Effector memory CD4-positive, alpha-beta T cell (primary cell): Measurements from ENCODE around the gene PPFIA1.
"Not testable (repeated sequence)": the region's sequence is repeated elsewhere in the genome, so short reads cannot be mapped to it uniquely, and the experiment has no call there.

Experiments used
- DNase-seq, 3 donors: peaks; one replicate each; pipeline ENCODE4 v3.0.0-alpha.2; 2020
- H3K27ac ChIP-seq: 2 replicates; pipeline ENCODE4 v1.7.0; 2013; ENCODE audit warnings: mild to moderate bottlenecking, low read length, moderate library complexity; ENCODE audit not compliant: insufficient read depth, poor library complexity, severe bottlenecking
- H3K27me3 ChIP-seq: replicated peaks from 2 replicates; pipeline ENCODE4 v1.7.0; 2013; ENCODE audit warnings: mild to moderate bottlenecking, low read length; ENCODE audit not compliant: insufficient read depth, control insufficient read depth, poor library complexity, severe bottlenecking
- H3K36me3 ChIP-seq: 2 replicates; pipeline ENCODE4 v1.7.0; 2013; ENCODE audit warnings: mild to moderate bottlenecking, low read length, moderate library complexity; ENCODE audit not compliant: control insufficient read depth, insufficient read depth
- H3K4me1 ChIP-seq: 2 replicates; pipeline ENCODE4 v1.7.0; 2013; ENCODE audit warnings: low read length, mild to moderate bottlenecking; ENCODE audit not compliant: control insufficient read depth, insufficient read depth, poor library complexity, severe bottlenecking
- H3K4me3 ChIP-seq: 2 replicates; pipeline ENCODE4 v1.7.0; 2013; ENCODE audit warnings: low read length, low read depth, mild to moderate bottlenecking; ENCODE audit not compliant: insufficient read depth, poor library complexity, severe bottlenecking
- H3K9me3 ChIP-seq: 2 replicates; pipeline ENCODE4 v1.7.0; 2013; ENCODE audit warnings: mild to moderate bottlenecking, low read length, moderate library complexity; ENCODE audit not compliant: control insufficient read depth

The PPFIA1 gene

GRCh38 chr11:70250876-70251658 lies 19.4 kb upstream of the PPFIA1 start:
- Histone ChIP-seq H3K36me3 (no peaks in the 10 kb centered on the region), H3K4me1 (no peaks in the 10 kb centered on the region), H3K27ac (no peak overlapping the region), H3K9me3 (no peaks in the 10 kb centered on the region), H3K27me3 (no peaks in the 10 kb centered on the region), H3K4me3 (no peak overlapping the region)
- DNase-seq, result no peak

- Histone ChIP-seq H3K36me3 (no peaks in the 10 kb centered on the region), H3K27ac (no peak overlapping the region), H3K9me3 (no peaks in the 10 kb centered on the region), H3K4me1 (no peaks in the 10 kb centered on the region), H3K27me3 (no peaks in the 10 kb centered on the region), H3K4me3 (no peak overlapping the region)
- DNase-seq, result no peak
Observed at GRCh38 chr11:70251659-70252321, 18.7 kb upstream of the PPFIA1 start.

GRCh38 chr11:70252844-70253243 lies 17.6 kb upstream of the PPFIA1 start:
- no peaks in the 10 kb centered on the region for H3K4me1 ChIP-seq
- no peak overlapping the region for H3K27ac ChIP-seq
- DNase-seq, result no peak
- H3K9me3 ChIP-seq, result no peaks in the 10 kb centered on the region
- no peak overlapping the region for H3K4me3 ChIP-seq
- H3K27me3 ChIP-seq, result no peaks in the 10 kb centered on the region
- no peaks in the 10 kb centered on the region for H3K36me3 ChIP-seq

GRCh38 chr11:70255477-70256116 lies 14.9 kb upstream of the PPFIA1 start:
- Histone ChIP-seq H3K27ac (no peak overlapping the region), H3K4me3 (no peak overlapping the region), H3K4me1 (no peaks in the 10 kb centered on the region), H3K36me3 (no peaks in the 10 kb centered on the region), H3K9me3 (no peaks in the 10 kb centered on the region), H3K27me3 (no peaks in the 10 kb centered on the region)
- DNase-seq, result no peak

GRCh38 chr11:70259077-70259476 lies 11.4 kb upstream of the PPFIA1 start:
- not testable (repeated sequence) for H3K9me3 ChIP-seq, H3K36me3 ChIP-seq, H3K27ac ChIP-seq, H3K4me1 ChIP-seq, H3K4me3 ChIP-seq, DNase-seq, H3K27me3 ChIP-seq

- H3K9me3 ChIP-seq, result no peaks in the 10 kb centered on the region
- H3K27me3 ChIP-seq, result no peaks in the 10 kb centered on the region
- DNase-seq, result no peak
- H3K36me3 ChIP-seq, result no peaks in the 10 kb centered on the region
- H3K27ac ChIP-seq, result no peak overlapping the region
- H3K4me3 ChIP-seq, result no peak overlapping the region
- H3K4me1 ChIP-seq, result no peaks in the 10 kb centered on the region
Observed at GRCh38 chr11:70262951-70263350, 7.5 kb upstream of the PPFIA1 start.

GRCh38 chr11:70263363-70263762 lies 7.1 kb upstream of the PPFIA1 start:
- DNase-seq, result no peak

GRCh38 chr11:70265341-70265740 lies 5.1 kb upstream of the PPFIA1 start:
- Histone ChIP-seq H3K9me3 (no peaks in the 10 kb centered on the region), H3K4me1 (peaks cover 3% of the 10 kb centered on the region), H3K4me3 (no peak overlapping the region), H3K27ac (no peak overlapping the region), H3K27me3 (no peaks in the 10 kb centered on the region), H3K36me3 (no peaks in the 10 kb centered on the region)
- DNase-seq, result no peak

More at GRCh38 chr11:70263363-70263762, 7.1 kb upstream of the PPFIA1 start:
- no peaks in the 10 kb centered on the region for H3K9me3 ChIP-seq
- no peaks in the 10 kb centered on the region for H3K36me3 ChIP-seq
- H3K4me1 ChIP-seq, result no peaks in the 10 kb centered on the region
- no peak overlapping the region for H3K4me3 ChIP-seq
- H3K27me3 ChIP-seq, result no peaks in the 10 kb centered on the region
- no peak overlapping the region for H3K27ac ChIP-seq

- Histone ChIP-seq H3K9me3 (no peaks in the 10 kb centered on the region), H3K4me1 (peaks cover 7% of the 10 kb centered on the region), H3K27ac (no peak overlapping the region), H3K27me3 (no peaks in the 10 kb centered on the region), H3K36me3 (no peaks in the 10 kb centered on the region), H3K4me3 (no peak overlapping the region)
- DNase-seq, result no peak
Observed at GRCh38 chr11:70267405-70267950, 3.0 kb upstream of the PPFIA1 start.

- Histone ChIP-seq H3K4me1 (peaks cover 7% of the 10 kb centered on the region), H3K27me3 (no peaks in the 10 kb centered on the region)
- no peak for DNase-seq
Observed at GRCh38 chr11:70268526-70268925, 2.0 kb upstream of the PPFIA1 start.

More at GRCh38 chr11:70268526-70268925, 2.0 kb upstream of the PPFIA1 start:
- Histone ChIP-seq H3K36me3 (peaks cover 5% of the 10 kb centered on the region), H3K27ac (no peak overlapping the region), H3K4me3 (no peak overlapping the region), H3K9me3 (no peaks in the 10 kb centered on the region)
